Fibroblast of skin of left biceps (primary cell): ENCODE measurements around the gene CLDN4.

Experiments
- DNase-seq, 2 experiments: peaks; one replicate each; pipeline ENCODE4 v3.0.0-alpha.2; 2013; ENCODE audit warnings: low read depth in 2 of 2

CLDN4 gene

GRCh38 chr7:73872056-73872908 lies 41.5 kb downstream of the CLDN4 start:
- no peak for DNase-seq

GRCh38 chr7:73876361-73876760 lies 45.6 kb downstream of the CLDN4 start:
- DNase-seq: no peak

- no peak for DNase-seq
Observed at GRCh38 chr7:73876973-73877372, 46.2 kb downstream of the CLDN4 start.

DNA sequence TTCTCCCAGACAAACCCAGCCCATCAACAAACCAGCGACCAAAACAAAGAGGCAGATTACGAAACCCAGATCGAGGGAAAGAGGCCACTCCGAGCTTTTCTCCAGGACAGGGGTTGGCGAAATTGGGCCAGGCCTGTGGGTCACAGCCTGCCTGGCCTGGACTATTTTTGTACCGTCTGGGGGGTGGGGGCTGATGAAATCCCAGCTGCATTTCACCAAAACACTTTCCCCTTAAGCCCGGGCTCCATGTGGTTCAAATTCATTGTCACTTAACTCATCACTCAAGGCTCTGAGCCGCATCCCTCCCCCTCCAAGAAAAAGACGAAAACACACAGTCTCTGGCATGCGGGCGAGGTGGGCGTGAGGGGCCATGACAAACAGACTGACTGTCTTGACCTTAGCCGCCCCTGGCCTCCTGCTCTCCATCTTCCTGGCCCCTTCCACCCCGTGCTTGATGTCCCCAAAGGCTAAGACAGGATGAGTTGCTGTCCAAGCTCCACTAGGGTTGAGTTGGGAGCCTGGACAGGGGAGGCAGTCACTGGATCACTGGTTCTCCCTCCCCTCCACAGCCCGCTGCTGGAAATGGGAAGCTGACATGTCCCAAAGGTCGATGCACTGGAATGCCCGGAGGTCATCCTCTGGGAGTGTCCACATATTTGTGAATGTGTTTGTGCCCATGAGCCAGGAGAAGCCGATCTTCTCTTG lies 49.3 kb downstream of the CLDN4 start:
- DNase-seq: peak in 1 of 2 experiments; percentile 27

- DNase-seq: no peak
Observed at GRCh38 chr7:73880755-73881328, 50.0 kb downstream of the CLDN4 start.

DNA sequence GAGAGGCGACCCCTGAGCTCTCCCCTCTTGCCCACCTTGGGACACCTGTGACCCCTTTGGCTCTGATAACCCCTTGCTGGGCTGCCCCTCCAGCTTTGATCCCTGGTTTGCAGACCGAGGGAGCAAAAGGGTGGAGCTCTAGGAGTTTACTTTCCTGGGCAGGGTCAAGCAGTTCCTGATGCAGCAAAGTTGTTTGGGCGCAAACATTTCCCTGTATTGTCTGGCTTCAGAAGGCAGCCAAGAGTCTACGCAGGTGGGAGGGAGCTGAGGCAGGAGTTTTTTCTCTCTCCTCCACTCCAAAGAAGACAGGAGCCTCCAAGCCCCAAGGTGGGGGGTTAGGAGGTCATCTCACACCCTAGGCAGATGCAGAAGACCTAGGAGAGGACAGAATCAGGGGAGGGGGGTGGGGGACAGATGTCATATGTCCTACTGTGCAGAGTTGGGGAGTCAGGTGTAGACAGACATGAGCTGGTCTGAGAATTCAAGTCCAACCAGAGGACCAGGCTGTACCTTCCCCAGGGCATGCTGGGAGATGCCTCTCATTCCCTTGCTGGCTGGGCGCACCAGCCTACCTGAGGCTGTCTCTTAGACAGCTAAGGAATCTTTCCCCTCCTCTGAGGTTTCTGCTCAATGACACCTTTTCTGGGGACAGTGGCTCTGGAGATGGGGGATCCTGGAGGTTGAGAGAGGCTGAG lies 50.7 kb downstream of the CLDN4 start:
- no peak for DNase-seq

DNA sequence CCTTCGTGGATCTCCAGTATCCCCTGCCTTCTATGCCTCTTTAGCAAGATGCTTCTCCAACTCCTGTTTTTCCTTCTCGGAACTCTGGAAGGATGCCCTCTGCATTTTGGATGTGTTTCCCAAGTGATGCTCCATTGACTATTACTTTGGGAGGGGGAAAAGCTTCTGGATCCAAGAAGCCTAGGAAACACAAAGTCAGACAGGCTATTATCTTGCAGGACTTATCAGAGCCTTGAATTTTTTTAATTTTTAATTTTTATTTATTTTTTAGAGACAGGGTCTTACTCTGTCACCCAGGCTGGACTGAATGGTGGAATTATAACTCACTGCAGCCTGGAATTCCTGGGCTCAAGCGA lies 51.2 kb downstream of the CLDN4 start:
- no peak for DNase-seq
